Measurements from ENCODE around the gene GPA33. TPM values are rescaled to one million over a fixed set of nuclear protein-coding genes. Genes with fewer than 3 reads are reported as not detected.
A peak's percentile ranks its signal among the peaks of the same experiment; 100 is the strongest.

GPA33 gene
- total RNA-seq, 4 donors from 2014 or later = not detected

DNA sequence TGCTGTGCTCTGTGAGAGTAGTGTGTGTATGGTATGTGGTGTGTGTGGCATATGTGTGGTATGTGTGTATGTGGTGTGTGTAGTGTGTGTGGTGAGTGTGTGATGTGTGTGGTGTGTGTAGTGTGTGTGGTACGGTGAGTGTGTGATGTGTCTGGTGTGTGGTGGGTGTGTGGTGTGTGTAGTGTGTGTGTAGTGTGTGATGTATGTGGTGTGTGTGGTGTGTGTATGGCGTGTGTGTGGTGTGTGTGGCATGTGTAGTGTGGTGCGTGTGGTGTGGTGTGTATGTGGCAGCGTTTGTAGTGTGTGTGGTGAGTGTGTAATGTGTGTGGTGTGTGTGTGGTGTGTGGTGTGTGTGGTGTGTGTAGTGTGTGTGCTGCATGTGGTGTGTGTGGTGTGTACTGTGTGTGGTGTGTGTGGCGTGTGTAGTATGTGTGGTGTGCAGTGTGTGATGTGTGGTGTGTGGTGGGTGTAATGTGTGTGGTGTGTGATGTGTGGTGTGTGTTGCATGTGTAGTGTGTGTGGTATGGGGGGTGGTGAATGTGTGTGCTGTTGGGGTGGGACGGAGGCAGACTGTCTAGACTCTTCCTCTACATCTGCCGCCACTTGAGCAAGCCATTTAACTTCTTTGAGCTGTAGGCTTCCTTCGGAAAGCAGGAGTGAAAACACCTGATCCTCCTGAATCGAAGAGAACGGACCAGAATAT is 33.5 kb downstream of the GPA33 start:
- DNase-seq (ENCODE audit: low spot score in 2 of 2) = no peak
- no peak for TF ChIP-seq EP300 (IDR thresholded peaks at IDR 0.05)

DNA sequence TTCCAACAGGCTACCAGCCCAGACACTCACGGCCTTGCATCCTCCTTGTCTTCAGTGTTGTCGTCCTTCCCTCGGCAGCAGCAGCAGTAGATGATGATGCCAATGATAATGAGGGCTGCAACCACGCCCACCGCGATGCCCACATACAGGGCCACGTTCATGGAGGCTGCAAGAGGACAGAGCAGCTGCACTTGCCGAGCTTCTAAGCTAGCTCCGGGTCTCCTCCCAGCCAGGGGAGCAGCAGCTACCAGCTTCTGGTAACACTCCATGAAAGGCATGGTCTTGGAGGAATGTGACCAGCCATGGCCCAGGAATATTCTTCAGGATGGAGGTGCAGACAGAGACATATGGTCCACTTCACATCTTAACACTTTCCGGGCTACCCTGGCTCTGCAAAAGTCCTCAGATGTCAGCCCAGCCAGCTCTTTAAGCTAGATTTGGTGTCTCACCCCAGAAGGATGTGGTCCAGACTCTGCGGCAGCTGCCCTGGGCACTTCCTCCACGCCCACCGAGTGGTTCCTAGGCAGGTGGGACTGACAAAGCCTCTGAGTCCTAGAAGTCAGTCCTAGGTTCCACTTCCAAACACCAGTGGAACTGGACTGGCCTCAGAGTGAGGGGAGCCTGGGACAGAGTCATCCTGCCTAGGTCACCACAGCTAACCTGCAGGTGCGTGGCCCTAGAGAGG is 35.1 kb downstream of the GPA33 start:
- Histone ChIP-seq H3K27me3 (peaks cover 0 to 6% of the 10 kb centered on the region in 2 donors), H3K27ac (no peak overlapping the region), H3K9me3 (no peaks in the 10 kb centered on the region), H3K4me1 (peaks cover 0 to 9% (median 4%) of the 10 kb centered on the region in 4 donors), H3K4me3 (no peak overlapping the region), H3K36me3 (no peaks in the 10 kb centered on the region)
- TF ChIP-seq CTCF (IDR thresholded peaks at IDR 0.05) (no peak), EP300 (IDR thresholded peaks at IDR 0.05) (no peak), POLR2A (IDR thresholded peaks at IDR 0.05) (no peak)
- no peak for DNase-seq (ENCODE audit: low spot score in 2 of 2)
- WGBS, 2 donors = 89 to 91% methylated on average over 5 to 14 of the region's 14 CpGs

More for the DNA sequence above, 33.5 kb downstream of the GPA33 start:
- Histone ChIP-seq H3K9me3 (no peaks in the 10 kb centered on the region), H3K27me3 (peaks cover 0 to 8% of the 10 kb centered on the region in 2 donors), H3K27ac (no peak overlapping the region), H3K4me3 (no peak overlapping the region), H3K4me1 (peaks cover 0 to 9% (median 4%) of the 10 kb centered on the region in 4 donors), H3K36me3 (no peaks in the 10 kb centered on the region)
- WGBS, 2 donors = 56 to 63% methylated on average over 10 of the region's 10 CpGs

- WGBS, 2 donors = 50 to 63% methylated on average over 2 to 3 of the region's 3 CpGs
- Histone ChIP-seq H3K4me1 (peaks cover 0 to 9% (median 4%) of the 10 kb centered on the region in 4 donors), H3K27ac (no peak overlapping the region), H3K4me3 (no peak overlapping the region), H3K9me3 (no peaks in the 10 kb centered on the region), H3K27me3 (peaks cover 0 to under 1% of the 10 kb centered on the region in 2 donors), H3K36me3 (no peaks in the 10 kb centered on the region)
- TF ChIP-seq POLR2A (IDR thresholded peaks at IDR 0.05) (no peak), EP300 (IDR thresholded peaks at IDR 0.05) (no peak), CTCF (IDR thresholded peaks at IDR 0.05) (no peak)
- no peak for DNase-seq (ENCODE audit: low spot score in 2 of 2)
Observed at GRCh38 chr1:167054531-167054930, 35.6 kb downstream of the GPA33 start.

- Histone ChIP-seq H3K36me3 (no peaks in the 10 kb centered on the region), H3K4me3 (no peak overlapping the region), H3K27me3 (no peaks in the 10 kb centered on the region), H3K4me1 (no peaks in the 10 kb centered on the region), H3K27ac (no peak overlapping the region), H3K9me3 (no peaks in the 10 kb centered on the region)
- DNase-seq (ENCODE audit: low spot score in 2 of 2) = no peak
- no peak for TF ChIP-seq EP300 (IDR thresholded peaks at IDR 0.05)
- peak in 2 of 5 experiments; percentile 12 to 20 for TF ChIP-seq CTCF (IDR thresholded peaks at IDR 0.05)
- 70 to 79% methylated on average over 8 of the region's 8 CpGs for WGBS, 2 donors
Observed at GRCh38 chr1:167052389-167052788, 37.8 kb downstream of the GPA33 start.

DNA sequence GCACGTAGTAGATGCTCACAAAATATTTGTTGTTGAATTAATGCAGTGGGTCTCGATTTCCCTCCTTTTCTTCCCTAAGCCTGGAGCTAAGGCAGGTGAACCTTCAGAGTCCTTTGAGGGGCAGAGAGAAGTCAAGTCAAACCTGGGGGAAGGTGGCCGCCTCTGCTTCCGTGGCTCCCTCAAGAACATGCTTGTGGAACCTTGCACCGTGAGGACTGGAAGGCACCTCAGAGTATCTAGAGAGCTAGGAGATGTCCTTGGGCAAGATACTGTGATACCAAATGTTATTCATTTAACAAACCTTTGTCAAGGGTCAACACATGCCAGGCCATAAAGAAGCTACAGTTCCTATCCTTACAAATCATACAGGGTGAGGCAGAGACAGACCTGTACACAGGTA is 38.3 kb downstream of the GPA33 start:
- H3K27me3 ChIP-seq = no peaks in the 10 kb centered on the region
- no peaks in the 10 kb centered on the region for H3K4me1 ChIP-seq
- no peaks in the 10 kb centered on the region for H3K9me3 ChIP-seq
- no peaks in the 10 kb centered on the region for H3K36me3 ChIP-seq
- no peak overlapping the region for H3K4me3 ChIP-seq
- 95 to 98% methylated on average over 5 of the region's 5 CpGs for WGBS, 2 donors
- DNase-seq (ENCODE audit: low spot score in 2 of 2) = no peak
- H3K27ac ChIP-seq = no peak overlapping the region
- no peak for TF ChIP-seq CTCF (IDR thresholded peaks at IDR 0.05)
- no peak for TF ChIP-seq EP300 (IDR thresholded peaks at IDR 0.05)
- TF ChIP-seq POLR2A (IDR thresholded peaks at IDR 0.05) = no peak
